Upper lobe of right lung (tissue), 1 donor: ENCODE data around the gene CAPN9. TPM values are rescaled to one million over a fixed set of nuclear protein-coding genes. Genes with fewer than 3 reads are reported as not detected.

ENCODE experiments used
- ATAC-seq: fragments of 200-7000 bp; cut with Tn5 transposase; one replicate; pipeline ENCODE4 v1.9.1; 2020; ENCODE audit warnings: mild to moderate bottlenecking, moderate library complexity
- DNase-seq: peaks from one replicate; pipeline ENCODE4 v3.0.0-alpha.2; 2020
- H3K27ac ChIP-seq: fragments of 200-600 bp; one replicate; pipeline ENCODE4 v1.8.0; 2022
- H3K27me3 ChIP-seq: fragments of 200-600 bp; one replicate; pipeline ENCODE4 v1.8.0; 2022; ENCODE audit warnings: mild to moderate bottlenecking
- H3K36me3 ChIP-seq: fragments of 200-600 bp; one replicate; pipeline ENCODE4 v1.8.0; 2022
- H3K4me1 ChIP-seq: fragments of 200-600 bp; one replicate; pipeline ENCODE4 v1.8.0; 2022
- H3K4me3 ChIP-seq: fragments of 200-600 bp; one replicate; pipeline ENCODE4 v1.8.0; 2022; ENCODE audit warnings: mild to moderate bottlenecking
- H3K9me3 ChIP-seq: fragments of 200-600 bp; one replicate; pipeline ENCODE4 v1.8.0; 2022
- intact Hi-C: fragments of 100-400 bp; cut with DNase I; formaldehyde crosslinking; loops from one replicate; pipeline ENCODE4 v1.11.0; 2022
- total RNA-seq: library from RNA; stranded (reverse); fragmentation: NEBNext Ultra II Directional; extraction: Animal tissue kit (Norgen Biotek cat#: 25700); gene quantifications from one replicate; pipeline ENCODE4 v1.2.1, GENCODE V29; 2021
- TF ChIP-seq, protein P1 (sequence below): fragments of 200-600 bp; IDR thresholded peaks from one replicate; pipeline ENCODE4 v1.8.0; 2022; ENCODE audit warnings: antibody characterized with exemption
- donor health status: DM: no; HTN: yes; CAD: no; lungs with severe emphysema.

Gene CAPN9
- total RNA-seq, 1 donor from 2014 or later, result 21.8 TPM

DNA sequence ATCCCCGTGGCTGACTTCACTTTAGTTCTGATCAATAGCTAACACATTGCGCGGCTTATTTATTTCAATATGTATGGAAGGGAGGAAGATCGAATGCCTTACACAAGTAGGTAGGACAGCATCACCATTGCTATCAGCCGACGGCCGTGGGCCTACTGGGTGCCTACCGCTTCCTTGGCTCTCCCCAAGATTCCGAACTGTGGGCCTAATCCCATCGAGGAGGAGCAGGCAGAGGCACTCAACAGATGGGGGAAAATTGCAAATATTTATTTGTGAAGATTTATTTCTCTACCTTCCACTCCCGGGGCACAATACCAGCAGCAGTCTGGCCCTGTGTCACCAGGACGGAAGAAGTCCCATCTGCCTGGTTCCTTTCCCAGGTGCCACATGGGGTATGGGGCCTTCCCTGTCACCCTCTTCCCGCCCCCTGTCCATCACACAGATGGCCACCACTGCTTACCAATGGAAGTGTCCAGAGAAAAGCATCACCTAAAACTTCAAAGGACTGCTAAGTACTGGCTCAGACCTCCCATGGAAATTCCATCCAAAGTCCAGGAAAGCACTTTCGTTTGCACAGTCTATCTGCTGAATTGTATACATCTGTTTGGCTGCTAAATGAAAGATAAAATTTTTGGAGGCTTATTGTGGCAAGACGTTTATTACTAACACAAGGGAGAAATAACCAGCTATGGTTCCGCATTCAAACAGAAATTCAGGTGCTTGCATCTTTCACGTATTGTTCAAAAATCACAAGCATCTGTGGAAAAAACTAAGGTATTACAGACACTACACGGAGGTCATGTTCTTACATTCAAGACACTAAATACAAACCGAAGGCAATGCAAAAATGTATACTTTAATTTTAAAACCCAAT lies 45.1 kb upstream of the CAPN9 start:
- ATAC-seq (no peak), DNase-seq (no peak)
- no peak overlapping the region for H3K27ac ChIP-seq
- no peaks in the 10 kb centered on the region for H3K27me3 ChIP-seq
- intact Hi-C loops, result no loop called here
- no peaks in the 10 kb centered on the region for H3K9me3 ChIP-seq
- TF ChIP-seq, protein P1, sequence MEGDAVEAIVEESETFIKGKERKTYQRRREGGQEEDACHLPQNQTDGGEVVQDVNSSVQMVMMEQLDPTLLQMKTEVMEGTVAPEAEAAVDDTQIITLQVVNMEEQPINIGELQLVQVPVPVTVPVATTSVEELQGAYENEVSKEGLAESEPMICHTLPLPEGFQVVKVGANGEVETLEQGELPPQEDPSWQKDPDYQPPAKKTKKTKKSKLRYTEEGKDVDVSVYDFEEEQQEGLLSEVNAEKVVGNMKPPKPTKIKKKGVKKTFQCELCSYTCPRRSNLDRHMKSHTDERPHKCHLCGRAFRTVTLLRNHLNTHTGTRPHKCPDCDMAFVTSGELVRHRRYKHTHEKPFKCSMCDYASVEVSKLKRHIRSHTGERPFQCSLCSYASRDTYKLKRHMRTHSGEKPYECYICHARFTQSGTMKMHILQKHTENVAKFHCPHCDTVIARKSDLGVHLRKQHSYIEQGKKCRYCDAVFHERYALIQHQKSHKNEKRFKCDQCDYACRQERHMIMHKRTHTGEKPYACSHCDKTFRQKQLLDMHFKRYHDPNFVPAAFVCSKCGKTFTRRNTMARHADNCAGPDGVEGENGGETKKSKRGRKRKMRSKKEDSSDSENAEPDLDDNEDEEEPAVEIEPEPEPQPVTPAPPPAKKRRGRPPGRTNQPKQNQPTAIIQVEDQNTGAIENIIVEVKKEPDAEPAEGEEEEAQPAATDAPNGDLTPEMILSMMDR, result no peak
- H3K36me3 ChIP-seq, result no peaks in the 10 kb centered on the region
- no peak overlapping the region for H3K4me3 ChIP-seq
- H3K4me1 ChIP-seq, result no peaks in the 10 kb centered on the region

DNA sequence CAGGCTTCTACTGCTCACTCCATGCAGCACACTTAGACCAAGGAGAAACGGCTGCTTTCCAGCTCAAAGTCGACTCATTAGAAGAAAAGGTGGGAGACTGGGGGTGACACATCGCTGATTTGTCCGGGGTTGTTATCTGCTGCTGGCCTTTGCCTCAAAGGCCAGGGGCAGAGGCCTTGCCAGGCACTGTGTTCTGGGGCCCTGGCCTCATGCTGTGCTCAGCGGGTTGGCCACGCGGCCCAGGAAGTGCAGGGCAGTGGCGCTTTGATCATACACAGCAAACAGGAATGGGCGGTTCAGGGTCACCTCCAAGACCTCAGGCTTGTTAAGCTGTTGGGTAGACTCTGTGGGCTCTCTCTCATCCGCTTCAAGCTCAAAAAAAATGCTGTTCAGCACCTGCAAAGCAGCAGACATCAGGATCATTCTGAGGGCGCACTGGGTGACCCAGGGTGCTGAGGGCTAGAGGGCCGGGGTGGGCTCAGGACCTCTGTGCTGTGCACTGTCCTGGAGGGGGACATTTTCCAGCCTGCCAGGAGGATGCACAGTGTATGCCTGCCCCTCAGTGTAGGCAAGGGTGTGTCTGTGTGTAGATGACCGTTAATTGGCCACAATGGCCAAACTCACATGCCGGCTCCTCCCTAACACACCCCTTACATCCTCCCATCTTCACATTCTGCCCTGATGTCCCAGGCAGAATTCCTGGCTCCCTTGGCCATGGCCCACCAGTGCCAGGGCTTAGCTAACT lies 44.1 kb upstream of the CAPN9 start:
- intact Hi-C loops, result no loop called here
- H3K4me3 ChIP-seq, result no peak overlapping the region
- DNase-seq (no peak), ATAC-seq (peak; percentile 20)
- no peaks in the 10 kb centered on the region for H3K27me3 ChIP-seq
- H3K9me3 ChIP-seq, result no peaks in the 10 kb centered on the region
- no peaks in the 10 kb centered on the region for H3K36me3 ChIP-seq
- TF ChIP-seq, protein P1, result no peak
- H3K27ac ChIP-seq, result no peak overlapping the region
- no peaks in the 10 kb centered on the region for H3K4me1 ChIP-seq

DNA sequence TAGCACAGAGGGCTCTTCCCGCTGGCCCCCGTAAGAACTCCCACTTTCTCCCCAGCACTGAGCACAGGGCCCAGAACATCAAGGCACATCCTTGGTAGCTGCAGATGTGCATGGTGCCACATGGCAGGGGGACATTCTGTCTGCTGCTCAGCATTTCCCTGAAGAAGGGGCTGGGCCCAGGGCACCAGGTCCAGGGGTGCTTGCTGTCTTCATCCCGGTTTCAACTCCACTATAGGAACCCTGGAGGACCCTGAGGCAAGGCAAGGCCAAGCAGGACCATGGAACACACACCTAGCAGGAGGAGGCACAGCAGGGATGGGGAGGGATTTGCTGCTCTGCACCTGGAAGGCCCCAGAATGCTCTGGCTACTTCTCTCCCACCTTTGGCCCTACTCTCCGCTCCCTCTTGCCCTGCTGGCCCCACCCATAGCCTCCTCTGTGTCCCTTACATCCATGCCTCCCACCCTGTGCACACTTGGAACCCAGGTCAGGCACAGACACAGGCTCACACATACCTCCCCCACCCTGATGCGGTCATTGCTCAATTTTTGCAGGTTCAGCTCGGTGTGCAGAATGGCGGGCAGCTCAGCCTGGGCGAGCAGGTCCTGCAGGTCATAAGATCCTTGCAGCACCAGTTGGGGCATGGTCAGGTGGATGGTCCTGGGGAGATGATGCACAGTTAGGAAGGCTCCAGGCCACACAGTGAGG lies 43.4 kb upstream of the CAPN9 start:
- H3K27ac ChIP-seq, result no peak overlapping the region
- intact Hi-C loops, result no loop called here
- no peaks in the 10 kb centered on the region for H3K9me3 ChIP-seq
- DNase-seq (no peak), ATAC-seq (no peak)
- H3K27me3 ChIP-seq, result no peaks in the 10 kb centered on the region
- no peaks in the 10 kb centered on the region for H3K36me3 ChIP-seq
- H3K4me1 ChIP-seq, result no peaks in the 10 kb centered on the region
- H3K4me3 ChIP-seq, result no peak overlapping the region
- TF ChIP-seq, protein P1, result no peak

DNA sequence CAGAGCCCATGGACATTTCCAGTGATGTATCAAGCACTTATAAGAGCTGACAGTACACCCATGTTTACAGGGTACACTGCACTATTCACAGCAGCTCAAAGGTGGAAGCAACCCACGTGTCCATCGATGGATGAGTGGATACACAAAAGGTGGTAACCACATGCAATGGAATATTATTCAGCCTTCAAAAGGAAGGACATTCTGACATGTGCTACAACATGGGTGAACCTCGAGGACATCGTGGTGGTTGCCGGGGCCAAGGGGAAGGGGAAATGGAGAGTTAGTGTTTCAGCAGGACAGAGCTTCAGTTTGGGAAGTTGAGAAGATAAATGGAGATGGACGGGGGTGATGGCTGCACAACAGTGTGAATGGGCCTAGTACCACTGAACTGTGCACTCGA lies 42.4 kb upstream of the CAPN9 start:
- no peak for ATAC-seq
- Histone ChIP-seq H3K36me3 (no peaks in the 10 kb centered on the region), H3K4me1 (no peaks in the 10 kb centered on the region), H3K4me3 (no peak overlapping the region), H3K27me3 (no peaks in the 10 kb centered on the region), H3K27ac (no peak overlapping the region), H3K9me3 (no peaks in the 10 kb centered on the region)
- intact Hi-C loops, result no loop called here
- TF ChIP-seq, protein P1, result no peak
- DNase-seq, result no peak

DNA sequence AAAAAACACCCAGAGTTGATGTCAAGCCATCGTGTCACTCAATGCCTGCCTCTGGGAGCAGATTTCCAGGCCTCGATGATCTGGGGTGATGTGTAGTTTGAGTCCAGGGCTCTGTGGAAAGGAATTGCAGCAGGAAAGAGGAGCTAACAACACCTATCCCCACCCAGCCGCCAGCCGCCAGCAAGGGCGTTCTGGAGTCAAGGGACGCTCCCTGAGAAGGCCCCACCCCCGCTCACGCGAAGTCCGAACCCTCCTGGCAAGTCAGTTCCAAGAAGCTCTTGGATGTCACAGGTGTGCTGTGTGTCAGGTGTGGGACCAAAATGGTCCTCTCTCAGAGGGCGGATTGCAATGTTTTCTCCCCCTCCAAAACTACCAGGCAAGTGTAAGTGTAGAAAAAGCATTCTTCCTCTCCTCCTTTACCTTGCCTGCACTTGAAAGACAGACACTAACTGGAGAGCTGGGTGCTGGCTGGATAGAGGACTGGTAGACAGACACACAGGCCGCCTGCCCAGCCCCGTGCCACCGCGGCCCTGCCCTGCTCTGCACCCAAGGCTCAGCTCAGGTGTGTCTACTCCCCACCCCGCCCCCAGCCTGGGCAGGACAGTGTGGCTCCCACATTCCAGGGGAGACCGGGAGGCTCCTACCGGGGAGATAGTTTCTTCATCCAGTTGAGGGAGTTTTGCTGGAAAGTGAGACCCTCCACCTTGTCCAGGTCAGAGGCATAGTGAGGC lies 41.7 kb upstream of the CAPN9 start:
- H3K4me1 ChIP-seq, result no peaks in the 10 kb centered on the region
- intact Hi-C loops, result no loop called here
- H3K4me3 ChIP-seq, result no peak overlapping the region
- H3K27ac ChIP-seq, result no peak overlapping the region
- no peaks in the 10 kb centered on the region for H3K36me3 ChIP-seq
- peak; percentile 10 for ATAC-seq
- TF ChIP-seq, protein P1, result no peak
- no peak for DNase-seq
- H3K27me3 ChIP-seq, result no peaks in the 10 kb centered on the region
- no peaks in the 10 kb centered on the region for H3K9me3 ChIP-seq
